HEK293 (cell line): ENCODE results near the gene PIBF1.

Source experiments
- CTCF ChIA-PET: fragments of 350-600 bp; formaldehyde crosslinking; extraction: SDS; loops from one replicate; lab custom pipeline; 2021; ENCODE audit warnings: antibody characterized with exemption; lab: Yijun Ruan, JAX
- POLR2A ChIA-PET: fragments of 300-600 bp; formaldehyde crosslinking; extraction: SDS; loops from one replicate; lab custom pipeline; 2020; ENCODE audit warnings: antibody characterized with exemption, inconsistent platforms; lab: Yijun Ruan, JAX
- H3K27ac ChIP-seq: fragments of 200-500 bp; sonication (Bioruptor generic); 2 replicates; pipeline ENCODE4 v1.5.1; 2014; ENCODE audit warnings: low read depth, low read length, control low read depth, inconsistent platforms; ENCODE audit errors: extremely low read depth
- H3K36me3 ChIP-seq, 2 experiments: fragments of 200-500 bp in 1 of 2; sonication (Bioruptor generic) in 1 of 2; 1 replicate in 1 of 2; 2 replicates in 1 of 2; pipeline ENCODE4 v1.5.1; 2014 to 2017; ENCODE audit warnings: inconsistent platforms in 2 of 2, low read length in 2 of 2; ENCODE audit not compliant: control insufficient read depth in 2 of 2, insufficient read depth in 1 of 2
- H3K4me1 ChIP-seq: fragments of 200-500 bp; sonication (Bioruptor generic); 2 replicates; pipeline ENCODE4 v1.5.1; 2014; ENCODE audit warnings: mild to moderate bottlenecking, low read length, inconsistent platforms; ENCODE audit not compliant: control insufficient read depth, insufficient read depth
- H3K4me3 ChIP-seq: 2 replicates; pipeline ENCODE4 v1.5.1; 2011; ENCODE audit warnings: low read depth, mild to moderate bottlenecking, control low read depth, low read length, moderate library complexity
- H3K9me3 ChIP-seq: fragments of 200-500 bp; sonication (Bioruptor generic); 2 replicates; pipeline ENCODE4 v1.5.1; 2014; ENCODE audit warnings: low read depth, low read length, inconsistent platforms; ENCODE audit not compliant: control insufficient read depth, insufficient read depth
- EGR2 ChIP-seq: fragments of 450-650 bp; formaldehyde crosslinking; IDR thresholded peaks from 2 replicates; pipeline ENCODE4 v1.5.1; 2016; ENCODE audit warnings: low read depth, missing biosample characterization, missing genetic modification characterization
- FEZF1 ChIP-seq: fragments of 450-650 bp; formaldehyde crosslinking; IDR thresholded peaks from 2 replicates; pipeline ENCODE4 v1.5.1; 2016; ENCODE audit warnings: missing biosample characterization, missing genetic modification characterization
- GLIS2 ChIP-seq: fragments of 450-650 bp; formaldehyde crosslinking; IDR thresholded peaks from 2 replicates; pipeline ENCODE4 v1.5.1; 2016; ENCODE audit warnings: missing biosample characterization, missing genetic modification characterization
- IKZF3 ChIP-seq: fragments of 450-650 bp; IDR thresholded peaks from 2 replicates; pipeline ENCODE4 v1.5.0; 2018; ENCODE audit warnings: missing biosample characterization, mild to moderate bottlenecking, missing genetic modification characterization, moderate library complexity
- KLF10 ChIP-seq: fragments of 450-650 bp; IDR thresholded peaks from 2 replicates; pipeline ENCODE4 v1.5.1; 2018; ENCODE audit warnings: missing biosample characterization, mild to moderate bottlenecking, missing genetic modification characterization
- OVOL3 ChIP-seq: fragments of 450-650 bp; formaldehyde crosslinking; IDR thresholded peaks from 2 replicates; pipeline ENCODE4 v1.5.1; 2016; ENCODE audit warnings: missing biosample characterization, missing genetic modification characterization
- PRDM1 ChIP-seq: fragments of 450-650 bp; formaldehyde crosslinking; IDR thresholded peaks from 2 replicates; pipeline ENCODE4; 2016; ENCODE audit warnings: missing biosample characterization, missing genetic modification characterization
- SCRT2 ChIP-seq: fragments of 450-650 bp; formaldehyde crosslinking; IDR thresholded peaks from 2 replicates; pipeline ENCODE4 v1.5.1; 2016; ENCODE audit warnings: missing biosample characterization, missing genetic modification characterization
- SETDB1 ChIP-seq: IDR thresholded peaks from one replicate; pipeline ENCODE4 v1.6.1; 2017; ENCODE audit warnings: mild to moderate bottlenecking, low read length, moderate library complexity, mixed read lengths; ENCODE audit not compliant: insufficient read length
- SP2 ChIP-seq: fragments of 450-650 bp; formaldehyde crosslinking; IDR thresholded peaks from 2 replicates; pipeline ENCODE4 v1.5.1; 2016; ENCODE audit warnings: missing biosample characterization, missing genetic modification characterization
- SP3 ChIP-seq: fragments of 450-650 bp; formaldehyde crosslinking; IDR thresholded peaks from 2 replicates; pipeline ENCODE4 v1.5.1; 2016; ENCODE audit warnings: missing biosample characterization, missing genetic modification characterization
- SP7 ChIP-seq: fragments of 450-650 bp; formaldehyde crosslinking; IDR thresholded peaks from 2 replicates; pipeline ENCODE4 v1.5.1; 2016; ENCODE audit warnings: missing biosample characterization, missing genetic modification characterization
- TRIM28 ChIP-seq: IDR thresholded peaks from 2 replicates; pipeline ENCODE4 v1.6.1; 2011; ENCODE audit warnings: low read length, control low read depth, borderline replicate concordance
- ZBTB11 ChIP-seq: fragments of 450-650 bp; formaldehyde crosslinking; conservative IDR thresholded peaks from 2 replicates; pipeline ENCODE4 v1.5.1; 2016; ENCODE audit warnings: low read depth, missing biosample characterization, missing genetic modification characterization
- ZBTB26 ChIP-seq: fragments of 450-650 bp; formaldehyde crosslinking; optimal IDR thresholded peaks from 2 replicates; pipeline ENCODE3; 2016; ENCODE audit warnings: missing biosample characterization, mild to moderate bottlenecking, missing genetic modification characterization
- ZFHX2 ChIP-seq: fragments of 450-650 bp; formaldehyde crosslinking; conservative IDR thresholded peaks from 2 replicates; pipeline ENCODE4 v1.5.1; 2016; ENCODE audit warnings: missing biosample characterization, missing genetic modification characterization
- ZFP37 ChIP-seq: fragments of 450-650 bp; formaldehyde crosslinking; IDR thresholded peaks from 2 replicates; pipeline ENCODE4 v1.5.1; 2016; ENCODE audit warnings: missing biosample characterization, missing genetic modification characterization
- ZNF184 ChIP-seq: fragments of 450-650 bp; IDR thresholded peaks from 2 replicates; pipeline ENCODE4 v1.5.1; 2018; ENCODE audit warnings: missing biosample characterization, mild to moderate bottlenecking, missing genetic modification characterization
- ZNF335 ChIP-seq: fragments of 450-650 bp; formaldehyde crosslinking; conservative IDR thresholded peaks from 2 replicates; pipeline ENCODE4 v1.5.1; 2016; ENCODE audit warnings: missing biosample characterization, missing genetic modification characterization
- ZNF391 ChIP-seq: fragments of 450-650 bp; formaldehyde crosslinking; IDR thresholded peaks from 2 replicates; pipeline ENCODE4 v1.5.1; 2016; ENCODE audit warnings: low read depth, missing biosample characterization, missing genetic modification characterization, borderline replicate concordance
- ZNF426 ChIP-seq: fragments of 450-650 bp; formaldehyde crosslinking; IDR thresholded peaks from 2 replicates; pipeline ENCODE4 v1.5.1; 2017; ENCODE audit warnings: missing biosample characterization, missing genetic modification characterization, mild to moderate bottlenecking, inconsistent platforms, moderate library complexity
- ZNF530 ChIP-seq: fragments of 450-650 bp; formaldehyde crosslinking; IDR thresholded peaks from 2 replicates; pipeline ENCODE4 v1.5.1; 2016; ENCODE audit warnings: low read depth, missing biosample characterization, missing genetic modification characterization
- ZNF600 ChIP-seq: fragments of 450-650 bp; formaldehyde crosslinking; IDR thresholded peaks from 2 replicates; pipeline ENCODE4 v1.5.1; 2016; ENCODE audit warnings: missing biosample characterization, missing genetic modification characterization
- ZNF658 ChIP-seq: fragments of 450-650 bp; formaldehyde crosslinking; IDR thresholded peaks from 2 replicates; pipeline ENCODE4; 2016; ENCODE audit warnings: missing biosample characterization, missing genetic modification characterization
- ZNF792 ChIP-seq: fragments of 450-650 bp; formaldehyde crosslinking; IDR thresholded peaks from 2 replicates; pipeline ENCODE4 v1.5.1; 2016; ENCODE audit warnings: missing biosample characterization, missing genetic modification characterization
- ZSCAN30 ChIP-seq: fragments of 450-650 bp; IDR thresholded peaks from 2 replicates; pipeline ENCODE4 v1.5.1; 2018; ENCODE audit warnings: missing biosample characterization, mild to moderate bottlenecking, missing genetic modification characterization, moderate library complexity
- TF ChIP-seq, protein P1 (sequence below): fragments of 450-650 bp; formaldehyde crosslinking; IDR thresholded peaks from 2 replicates; pipeline ENCODE4 v1.5.1; 2017; ENCODE audit warnings: missing biosample characterization, missing genetic modification characterization
- TF ChIP-seq, protein P2 (sequence below): IDR thresholded peaks from 2 replicates; pipeline ENCODE4 v1.6.1; 2011; ENCODE audit warnings: mild to moderate bottlenecking, low read depth, low read length, borderline replicate concordance

Gene PIBF1

DNA sequence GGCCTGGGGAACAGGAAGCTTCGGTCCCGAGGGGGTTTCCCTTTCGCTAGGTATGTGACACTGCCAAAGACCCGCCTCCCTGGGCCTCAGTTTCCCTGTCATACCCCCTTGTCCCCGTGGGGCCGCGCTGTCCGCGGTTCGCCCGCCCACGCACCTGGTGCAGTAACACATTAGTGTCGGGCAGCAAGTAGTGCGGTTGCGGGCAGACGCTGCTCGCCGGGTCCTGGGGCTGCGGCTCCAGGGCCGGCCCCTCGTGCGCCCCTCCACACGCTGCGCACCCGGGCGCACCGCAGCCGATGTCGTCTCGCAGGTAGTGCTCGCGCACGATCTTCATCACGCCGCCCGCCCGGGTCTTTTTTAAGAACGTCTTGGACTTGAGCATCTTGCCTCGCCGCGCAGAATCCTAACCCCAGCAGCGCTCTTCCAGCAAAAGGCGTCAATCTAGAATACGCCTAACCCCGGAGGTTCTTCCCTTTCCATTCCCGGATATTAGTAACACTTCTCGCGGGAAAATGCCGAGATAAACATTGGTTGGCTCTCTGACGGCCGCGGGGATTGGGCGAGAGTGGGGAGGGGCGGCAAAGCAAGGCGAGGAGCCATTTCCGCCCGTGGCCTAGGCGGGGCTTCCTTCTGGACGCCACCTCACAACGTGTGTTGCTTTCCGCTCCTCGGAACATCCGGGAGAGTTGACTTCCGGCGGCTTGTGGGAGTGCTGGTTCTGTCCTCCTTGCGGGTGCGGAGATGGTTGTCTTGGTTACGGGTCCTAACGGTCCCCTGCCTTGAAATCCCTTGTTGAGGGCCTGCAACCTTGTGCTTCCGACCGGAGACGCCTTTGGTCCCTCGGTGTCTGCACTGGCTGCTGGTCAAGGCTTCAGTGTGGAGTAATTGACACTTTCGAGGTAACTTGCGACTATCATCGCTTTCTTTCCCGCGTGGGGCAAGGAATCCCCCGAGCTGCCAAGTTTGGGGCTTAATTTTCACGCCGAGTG lies at the start of gene PIBF1, which contains the start of gene DIS3:
Gene PIBF1, plus strand, starts transcription at position 683 of the 989 bp plus-strand sequence. CDS start 1,337 bp downstream, outside the sequence.
Gene DIS3, minus strand, starts transcription at position 450 of the 989 bp plus-strand sequence. Its CDS starts 68 bp downstream, at position 382.
- POLR2A ChIA-PET, result no interaction called here
- H3K27ac ChIP-seq, result peak within 1 kb of the TSS; percentile 62; the same call in 1 of the 2 replicates
- peaks cover 7 to 52% of the 10 kb centered on the region in 2 experiments for H3K36me3 ChIP-seq
- H3K4me3 ChIP-seq, result peak within 1 kb of the TSS; percentile 96
- H3K9me3 ChIP-seq, result no peaks in the 10 kb centered on the region
- CTCF ChIA-PET, result no interaction called here
- no peaks in the 10 kb centered on the region for H3K4me1 ChIP-seq
- TF ChIP-seq IKZF3 (tag by site-specific recombination) (peak; percentile 55; the same call in 1 of the 2 replicates), ZBTB11 (tag by site-specific recombination) (peak; percentile 97), FEZF1 (no peak), ZNF792 (tag by site-specific recombination) (no peak), ZFHX2 (tag by site-specific recombination) (peak; percentile 61), ZSCAN30 (tag by site-specific recombination) (peak; percentile 52), ZNF426 (tag by site-specific recombination) (no peak), ZNF658 (no peak), ZFP37 (tag by site-specific recombination) (0 out of 2 replicates have a peak, but pooled peaks have one; percentile 26), ZNF530 (tag by site-specific recombination) (no peak), SETDB1 (peak; percentile 54), PRDM1 (tag by site-specific recombination) (peak; percentile 27; the same call in 1 of the 2 replicates), ZBTB26 (tag by site-specific recombination) (peak; percentile 25), ZNF184 (tag by site-specific recombination) (no peak), SP3 (tag by site-specific recombination) (peak; percentile 66), TRIM28 (0 out of 2 replicates have a peak, but pooled peaks have one; percentile 59), ZNF600 (tag by site-specific recombination) (peak; percentile 54; the same call in 1 of the 2 replicates), OVOL3 (tag by site-specific recombination) (peak; percentile 75; the same call in 1 of the 2 replicates), ZNF335 (tag by site-specific recombination) (peak; percentile 78), SCRT2 (tag by site-specific recombination) (no peak), SP7 (tag by site-specific recombination) (0 out of 2 replicates have a peak, but pooled peaks have one; percentile 29), GLIS2 (tag by site-specific recombination) (peak; percentile 18; the same call in 1 of the 2 replicates), EGR2 (tag by site-specific recombination) (peak; percentile 28; the same call in 1 of the 2 replicates), ZNF391 (tag by site-specific recombination) (peak; percentile 18; the same call in 1 of the 2 replicates), SP2 (tag by site-specific recombination) (peak; percentile 96), KLF10 (tag by site-specific recombination) (peak; percentile 53; the same call in 1 of the 2 replicates)
- TF ChIP-seq, protein P1, sequence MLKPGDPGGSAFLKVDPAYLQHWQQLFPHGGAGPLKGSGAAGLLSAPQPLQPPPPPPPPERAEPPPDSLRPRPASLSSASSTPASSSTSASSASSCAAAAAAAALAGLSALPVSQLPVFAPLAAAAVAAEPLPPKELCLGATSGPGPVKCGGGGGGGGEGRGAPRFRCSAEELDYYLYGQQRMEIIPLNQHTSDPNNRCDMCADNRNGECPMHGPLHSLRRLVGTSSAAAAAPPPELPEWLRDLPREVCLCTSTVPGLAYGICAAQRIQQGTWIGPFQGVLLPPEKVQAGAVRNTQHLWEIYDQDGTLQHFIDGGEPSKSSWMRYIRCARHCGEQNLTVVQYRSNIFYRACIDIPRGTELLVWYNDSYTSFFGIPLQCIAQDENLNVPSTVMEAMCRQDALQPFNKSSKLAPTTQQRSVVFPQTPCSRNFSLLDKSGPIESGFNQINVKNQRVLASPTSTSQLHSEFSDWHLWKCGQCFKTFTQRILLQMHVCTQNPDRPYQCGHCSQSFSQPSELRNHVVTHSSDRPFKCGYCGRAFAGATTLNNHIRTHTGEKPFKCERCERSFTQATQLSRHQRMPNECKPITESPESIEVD (tag by site-specific recombination), result no peak
- TF ChIP-seq, protein P2, sequence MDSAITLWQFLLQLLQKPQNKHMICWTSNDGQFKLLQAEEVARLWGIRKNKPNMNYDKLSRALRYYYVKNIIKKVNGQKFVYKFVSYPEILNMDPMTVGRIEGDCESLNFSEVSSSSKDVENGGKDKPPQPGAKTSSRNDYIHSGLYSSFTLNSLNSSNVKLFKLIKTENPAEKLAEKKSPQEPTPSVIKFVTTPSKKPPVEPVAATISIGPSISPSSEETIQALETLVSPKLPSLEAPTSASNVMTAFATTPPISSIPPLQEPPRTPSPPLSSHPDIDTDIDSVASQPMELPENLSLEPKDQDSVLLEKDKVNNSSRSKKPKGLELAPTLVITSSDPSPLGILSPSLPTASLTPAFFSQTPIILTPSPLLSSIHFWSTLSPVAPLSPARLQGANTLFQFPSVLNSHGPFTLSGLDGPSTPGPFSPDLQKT, result peak; percentile 91
